Activated T-helper 1 cell treated with Interleukin-2 at 50 U/mL for 16 hours (primary cell): ENCODE data around the gene ANTKMT.
A peak's percentile ranks its signal among the peaks of the same experiment; 100 is the strongest.

ENCODE experiments used
- DNase-seq: peaks from one replicate; pipeline ENCODE4 v3.0.0-alpha.2; 2020; ENCODE audit warnings: low read depth

ANTKMT gene

DNA sequence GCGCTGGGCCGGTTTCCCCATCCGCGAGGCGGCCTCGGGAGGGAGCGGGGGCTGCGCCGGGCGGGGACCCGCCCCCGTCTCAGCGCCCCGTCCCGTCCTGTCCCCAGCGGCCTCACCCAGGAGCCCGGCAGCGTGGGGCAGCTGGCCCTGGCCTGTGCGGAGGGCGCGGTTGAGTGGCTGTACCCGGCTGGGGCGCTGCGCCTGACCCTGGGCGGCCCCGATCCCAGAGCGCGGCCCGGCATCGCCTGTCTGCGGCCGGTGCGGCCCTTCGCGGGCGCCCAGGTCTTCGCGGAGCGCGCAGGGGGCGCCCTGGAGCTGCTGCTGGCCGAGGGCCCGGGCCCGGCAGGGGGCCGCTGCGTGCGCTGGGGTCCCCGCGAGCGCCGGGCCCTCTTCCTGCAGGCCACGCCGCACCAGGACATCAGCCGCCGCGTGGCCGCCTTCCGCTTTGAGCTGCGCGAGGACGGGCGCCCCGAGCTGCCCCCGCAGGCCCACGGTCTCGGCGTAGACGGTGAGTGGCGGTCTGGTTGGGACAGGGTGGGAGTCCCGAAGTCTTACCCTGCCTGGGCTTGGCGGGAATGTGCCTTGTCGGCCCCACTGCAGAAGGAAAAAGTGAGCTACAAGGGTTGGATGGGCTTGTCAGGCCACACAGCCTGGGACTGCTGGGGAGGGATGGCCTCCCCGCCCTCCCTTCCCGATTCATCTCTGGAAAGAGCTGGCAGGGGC, 5.3 kb upstream of the ANTKMT start:
- DNase-seq, result no peak

- DNase-seq, result no peak
Observed at GRCh38 chr16:716200-716568, 4.8 kb upstream of the ANTKMT start.

DNA sequence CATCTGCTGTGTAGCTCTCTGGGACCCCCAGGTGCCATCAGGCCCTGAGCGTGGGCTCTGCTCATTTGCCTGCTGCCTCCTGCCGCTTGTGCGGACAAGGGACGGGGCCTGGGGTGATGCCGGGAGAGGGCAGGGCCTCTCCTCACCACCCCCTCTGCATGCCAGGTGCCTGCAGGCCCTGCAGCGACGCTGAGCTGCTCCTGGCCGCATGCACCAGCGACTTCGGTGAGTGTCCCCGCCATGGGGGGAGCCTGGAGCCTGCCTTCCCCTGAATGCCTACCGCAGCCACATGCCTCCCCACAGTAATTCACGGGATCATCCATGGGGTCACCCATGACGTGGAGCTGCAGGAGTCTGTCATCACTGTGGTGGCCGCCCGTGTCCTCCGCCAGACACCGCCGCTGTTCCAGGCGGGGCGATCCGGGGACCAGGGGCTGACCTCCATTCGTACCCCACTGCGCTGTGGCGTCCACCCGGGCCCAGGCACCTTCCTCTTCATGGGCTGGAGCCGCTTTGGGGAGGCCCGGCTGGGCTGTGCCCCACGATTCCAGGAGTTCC, 4.1 kb upstream of the ANTKMT start:
- DNase-seq, result no peak

DNA sequence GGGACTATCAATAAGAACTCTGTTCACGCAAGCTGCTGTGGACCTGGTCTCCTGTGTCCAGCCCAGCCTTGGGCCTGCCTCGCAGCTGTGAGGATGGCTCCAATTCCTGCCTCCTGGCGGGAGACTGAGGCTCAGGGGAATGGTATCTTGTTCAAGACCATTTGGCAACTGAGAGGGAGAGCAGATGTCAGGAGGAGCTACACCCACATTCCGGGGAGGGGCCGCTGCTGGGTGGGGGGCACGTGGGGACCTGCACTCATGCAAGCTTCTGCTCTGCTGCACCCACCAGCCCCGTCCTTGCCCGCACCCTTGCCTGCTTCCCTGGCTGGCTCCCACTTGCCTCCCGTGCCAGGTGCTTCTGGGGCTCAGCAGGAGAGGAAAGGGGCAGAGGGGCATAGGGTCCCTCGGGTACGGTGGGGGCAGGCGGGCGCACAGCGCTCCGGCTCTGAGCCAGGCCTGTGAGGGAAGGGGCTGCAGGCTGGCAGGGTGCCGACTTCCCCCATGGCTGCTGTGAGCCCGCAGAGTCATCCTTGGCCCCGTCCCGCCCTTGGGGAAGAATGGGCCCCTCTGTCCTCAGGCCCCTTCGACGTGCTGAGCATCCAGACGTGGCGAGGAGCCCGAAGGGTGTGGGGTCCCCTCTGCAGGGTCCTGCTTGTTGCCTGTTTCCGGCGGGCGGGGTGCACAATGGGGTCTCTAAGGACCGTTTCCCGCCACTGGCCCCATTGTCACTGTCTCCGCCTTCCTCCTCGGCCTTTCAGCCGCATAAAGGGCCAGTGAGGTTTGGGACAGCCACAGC, 3.3 kb upstream of the ANTKMT start:
- DNase-seq, result no peak

DNA sequence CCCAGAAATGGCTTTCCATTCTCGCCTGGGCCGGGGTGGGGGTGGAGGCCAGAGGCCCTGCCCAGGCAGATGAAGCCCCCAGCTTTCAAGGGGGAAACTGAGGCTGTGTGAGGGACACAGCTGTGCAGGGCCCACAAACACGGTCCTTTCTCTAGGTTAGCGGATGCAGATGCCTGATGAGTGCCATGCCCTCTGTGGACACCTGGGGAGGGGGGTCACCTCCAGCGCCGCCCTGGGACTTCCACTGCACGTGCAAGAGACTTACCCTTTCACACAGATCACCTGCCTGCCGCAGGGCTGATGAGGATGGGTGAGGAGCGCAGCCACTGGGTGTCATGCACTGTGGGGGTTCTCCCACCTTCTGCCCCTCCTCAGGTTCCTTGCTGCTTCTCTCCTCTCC, 2.6 kb upstream of the ANTKMT start:
- no peak for DNase-seq

DNA sequence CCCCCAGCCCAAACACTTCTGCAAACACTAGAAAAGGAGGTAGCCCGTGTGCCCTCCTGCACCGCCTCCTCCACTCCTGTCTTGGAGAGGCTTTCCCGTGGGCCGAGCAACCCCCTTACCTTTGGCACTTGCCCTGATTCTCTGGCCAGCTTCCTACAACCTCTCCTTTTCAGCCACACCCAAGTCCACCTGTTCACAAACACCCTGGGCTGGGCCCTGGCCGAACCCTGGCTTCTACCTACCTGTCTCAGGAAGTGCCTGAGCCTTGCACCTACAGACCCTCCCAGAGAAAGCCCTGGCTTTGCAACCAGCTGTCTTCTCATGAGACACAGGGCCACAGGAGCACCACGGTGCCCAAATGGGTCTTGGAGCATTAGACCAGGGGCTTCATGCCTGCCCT, 2.0 kb upstream of the ANTKMT start:
- DNase-seq, result no peak

DNA sequence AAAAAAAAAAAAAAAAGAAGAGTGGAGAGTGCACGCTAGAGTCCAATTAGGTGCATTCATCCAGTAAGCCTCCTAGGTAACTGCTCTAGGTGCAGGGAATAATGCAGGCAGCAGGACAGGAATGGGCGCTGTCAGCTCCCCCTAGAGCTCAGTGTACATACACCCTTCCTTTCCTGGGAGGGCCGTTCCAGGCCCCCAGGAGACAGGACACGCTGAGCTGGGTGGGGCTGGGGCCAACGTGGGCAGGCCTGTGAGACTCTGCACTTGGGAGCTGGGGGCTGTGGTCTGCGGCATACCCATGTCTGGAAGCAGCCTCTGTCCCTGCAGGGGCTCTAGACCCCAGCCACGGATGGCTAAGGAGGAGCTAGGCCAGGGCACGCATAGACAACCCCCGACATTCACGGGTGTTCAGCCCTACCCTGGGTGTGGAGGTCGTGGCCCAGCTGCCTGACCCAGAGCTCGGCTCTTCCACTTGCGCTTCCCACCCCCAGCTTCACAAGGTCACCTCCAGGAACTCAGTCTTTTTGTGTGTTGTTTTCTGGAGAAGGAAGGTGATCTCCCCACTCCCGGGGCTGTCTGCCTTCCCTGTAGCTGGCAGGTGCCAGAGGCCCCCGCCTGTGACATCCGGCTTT, 1.0 kb upstream of the ANTKMT start:
- DNase-seq, result no peak

DNA sequence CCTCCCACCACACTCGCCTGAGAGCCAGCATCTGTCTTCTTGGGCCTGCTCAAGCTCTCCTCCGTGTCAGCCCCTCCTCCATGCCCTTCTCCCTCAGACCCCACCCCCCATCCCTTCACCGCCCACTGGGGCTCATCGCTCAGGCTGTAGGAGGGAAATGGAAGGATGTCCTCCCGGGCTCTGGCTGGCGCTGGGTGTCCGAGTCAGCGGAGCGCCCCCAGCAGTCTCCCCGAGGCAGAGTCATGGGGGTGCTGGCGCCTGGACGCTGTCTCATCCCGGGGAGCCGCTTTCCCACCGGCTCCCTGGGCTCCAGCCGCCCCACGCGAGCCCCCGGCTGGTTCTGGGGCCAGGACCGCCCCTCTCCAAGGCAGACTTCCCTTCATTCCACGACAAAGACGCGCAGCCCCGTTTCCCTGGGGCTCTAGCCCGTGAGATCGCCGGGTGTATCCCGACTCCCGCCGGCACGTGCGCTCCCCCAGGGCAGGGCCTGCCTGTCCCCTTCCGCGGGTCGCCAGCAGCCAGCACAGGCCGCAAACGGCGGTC, 428 bp upstream of the ANTKMT start:
- no peak for DNase-seq

DNA sequence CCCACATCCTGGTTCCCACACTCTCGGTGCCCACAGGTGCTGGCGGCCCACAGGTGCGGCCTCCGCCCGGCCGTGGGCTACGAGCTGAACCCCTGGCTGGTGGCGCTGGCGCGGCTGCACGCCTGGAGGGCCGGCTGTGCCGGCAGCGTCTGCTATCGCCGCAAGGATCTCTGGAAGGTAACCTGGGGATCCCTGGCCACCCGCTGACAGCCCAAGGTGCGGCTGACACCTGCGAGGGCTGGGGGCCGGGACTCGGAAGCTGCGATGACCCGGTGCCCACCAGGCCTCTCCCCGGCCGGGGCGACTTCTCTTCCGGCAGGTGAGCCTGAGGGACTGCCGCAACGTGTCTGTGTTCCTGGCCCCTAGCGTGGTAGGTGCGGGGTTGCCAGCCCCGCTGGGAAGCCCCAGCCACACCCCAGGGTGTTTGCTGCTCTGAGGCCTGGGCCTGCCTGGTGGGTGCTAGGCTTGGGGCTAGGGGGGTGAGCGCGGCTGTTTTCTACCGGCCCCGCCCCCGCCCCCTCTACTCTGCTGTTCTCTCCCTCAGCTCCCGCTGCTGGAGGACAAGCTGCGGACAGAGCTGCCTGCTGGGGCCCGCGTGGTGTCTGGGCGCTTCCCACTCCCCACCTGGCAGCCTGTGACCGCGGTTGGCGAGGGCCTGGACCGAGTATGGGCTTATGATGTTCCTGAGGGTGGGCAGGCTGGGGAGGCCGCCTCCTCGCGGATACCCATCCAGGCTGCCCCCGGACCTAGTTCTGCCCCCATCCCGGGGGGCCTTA, 1.0 kb downstream of the ANTKMT start:
- DNase-seq, result no peak

- DNase-seq, result no peak
Observed at GRCh38 chr16:722835-723633, 2.1 kb downstream of the ANTKMT start.

- DNase-seq, result no peak
Observed at GRCh38 chr16:723695-724094, 2.7 kb downstream of the ANTKMT start.

GRCh38 chr16:724188-725040, 3.5 kb downstream of the ANTKMT start:
- DNase-seq, result no peak

DNA sequence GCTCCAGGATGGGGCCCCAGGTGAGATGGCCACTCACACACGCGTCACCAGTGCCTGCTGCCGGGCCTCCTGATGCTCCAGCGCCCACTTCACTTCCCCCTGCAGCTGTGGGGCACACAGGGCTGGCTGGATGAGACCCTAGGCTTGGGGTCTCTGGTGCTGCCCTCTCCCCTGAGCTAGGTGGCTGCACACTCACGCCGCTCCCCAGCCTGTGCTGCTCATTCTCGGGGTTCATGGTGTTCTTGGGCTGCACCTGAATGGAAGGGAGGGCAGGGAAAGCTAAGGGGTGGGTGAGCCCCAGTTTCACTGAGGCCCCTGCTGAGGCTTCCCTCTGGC, 4.1 kb downstream of the ANTKMT start:
- DNase-seq, result no peak

DNA sequence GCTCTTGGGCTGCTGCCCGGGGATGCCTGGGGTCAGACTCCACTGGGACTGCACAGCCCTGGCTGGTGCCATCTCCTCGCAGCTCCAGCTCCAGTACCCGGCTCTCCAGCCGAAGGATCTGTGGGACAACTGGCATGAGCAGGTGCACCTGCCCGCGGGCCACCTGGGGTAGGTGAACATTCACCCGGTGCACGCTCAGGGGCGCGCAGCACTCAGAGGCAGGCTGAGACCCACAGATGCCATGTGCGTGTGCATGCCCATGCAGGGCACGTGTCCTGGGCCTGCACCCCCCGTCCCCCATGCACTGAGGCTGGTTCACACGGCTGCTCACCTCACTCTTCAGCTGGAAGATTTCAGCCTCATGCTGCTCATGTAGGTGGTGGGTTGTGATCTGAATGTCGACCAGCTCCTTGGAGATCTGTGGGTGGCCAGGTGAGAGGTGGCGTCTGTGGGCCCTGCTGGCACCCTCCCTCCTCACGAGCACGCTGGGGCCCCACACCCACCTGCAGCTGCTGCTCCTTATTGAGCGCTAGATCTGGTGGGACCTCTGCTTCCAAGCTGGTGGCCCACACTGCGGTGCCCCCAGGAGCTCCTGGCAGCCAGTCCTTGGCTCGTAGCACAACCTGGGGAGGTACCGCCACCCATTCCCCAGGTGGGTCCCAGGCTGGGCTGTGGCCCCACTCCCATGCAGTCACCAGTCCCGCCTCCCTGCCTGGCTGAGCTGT, 4.7 kb downstream of the ANTKMT start:
- DNase-seq, result no peak

GRCh38 chr16:726188-726437, 5.2 kb downstream of the ANTKMT start:
- no peak for DNase-seq

DNA sequence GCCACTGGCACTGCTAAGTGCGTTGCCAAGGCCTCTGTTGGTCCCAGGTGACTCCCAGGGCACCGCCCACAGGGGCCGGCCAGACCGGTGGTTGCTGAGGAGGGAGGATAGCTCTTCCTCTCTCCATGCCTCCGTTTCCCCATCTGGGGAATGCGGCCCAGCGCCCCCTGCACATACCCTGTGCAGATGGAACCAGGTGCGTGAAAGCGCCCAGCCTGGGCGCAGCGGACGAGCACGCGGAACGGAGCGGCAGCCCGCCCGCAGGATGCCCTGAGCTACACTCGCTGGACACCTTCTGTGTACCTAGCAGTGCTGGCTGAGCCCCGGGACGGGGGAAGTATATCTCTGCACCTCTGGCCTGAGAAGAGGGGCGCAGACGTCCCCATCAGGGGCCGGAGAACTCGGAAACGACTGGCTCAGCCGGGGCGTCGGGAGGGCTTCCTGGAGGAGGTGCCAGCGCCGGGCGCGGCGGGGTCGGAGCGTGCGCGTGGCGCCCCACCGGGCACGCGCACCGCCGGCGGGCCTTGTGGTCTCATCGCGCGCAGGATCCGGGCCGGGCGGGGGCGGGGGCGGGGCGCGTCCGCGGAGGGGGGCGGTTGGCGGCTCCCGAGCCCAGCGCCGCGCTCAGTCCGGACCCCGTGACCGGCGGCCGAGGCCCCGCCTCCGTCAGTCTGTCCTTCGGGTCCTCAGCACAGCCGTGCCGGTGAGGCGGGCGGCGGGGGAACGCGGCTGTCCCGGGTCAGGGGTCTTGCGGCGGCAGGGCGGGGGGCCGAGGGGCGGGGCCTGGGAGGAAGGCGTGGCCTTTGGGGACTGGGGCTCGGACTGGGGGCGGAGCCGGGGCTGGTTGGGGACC, 5.7 kb downstream of the ANTKMT start, which contains the start of the genes CCDC78 and HAGHL:
Gene CCDC78, minus strand, starts transcription at position 6 of the 853 bp plus-strand sequence. CDS start 76 bp downstream, outside the sequence.
Gene HAGHL, plus strand, starts transcription at position 669 of the 853 bp plus-strand sequence. CDS start 404 bp downstream, outside the sequence.
- DNase-seq, result peak; percentile 49

DNA sequence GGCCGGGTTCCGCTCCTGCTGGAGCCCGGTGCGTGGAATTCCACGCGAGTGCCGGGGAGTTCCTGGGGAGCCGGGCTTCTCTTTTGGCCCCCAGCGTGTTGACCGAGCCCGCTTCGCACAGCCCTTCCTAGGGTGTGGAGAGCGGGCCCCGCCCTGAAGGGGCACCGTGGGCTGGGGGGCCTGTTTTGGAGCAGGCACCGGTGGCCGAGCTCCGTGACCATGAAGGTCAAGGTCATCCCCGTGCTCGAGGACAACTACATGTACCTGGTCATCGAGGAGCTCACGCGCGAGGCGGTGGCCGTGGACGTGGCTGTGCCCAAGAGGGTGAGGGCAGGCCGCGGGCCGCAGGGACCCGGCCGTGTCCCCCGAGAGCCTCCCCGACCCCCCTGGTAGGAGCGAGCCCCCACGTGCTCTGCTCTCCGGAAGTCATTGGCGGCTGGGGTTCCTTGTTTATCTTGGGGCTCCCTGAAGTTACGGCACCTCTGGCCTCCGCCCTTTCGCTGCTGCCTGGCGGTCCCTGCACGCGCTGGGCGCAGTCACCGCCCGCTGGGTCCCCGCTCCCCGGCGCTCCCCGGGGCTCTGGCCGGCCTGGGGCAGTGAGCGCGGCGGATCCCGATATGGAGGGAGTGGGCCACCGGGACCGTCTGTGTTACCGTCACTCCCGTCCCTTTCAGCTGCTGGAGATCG, 6.5 kb downstream of the ANTKMT start:
- DNase-seq, result no peak
